Caco-2 (cell line): Measurements from ENCODE around the gene GNAQ. TPM values are rescaled to one million over a fixed set of nuclear protein-coding genes. Genes with fewer than 3 reads are reported as not detected.

ENCODE experiments used
- BruUV-seq: library from RNA; stranded (reverse); fragments of 400-500 nt; replicated peaks from 2 replicates; lab custom pipeline; 2021; lab: Mats Ljungman, UMichigan
- CTCF ChIA-PET: fragments of 300-600 bp; sonication (Branson Sonifier 250); formaldehyde crosslinking; loops from one replicate; lab custom pipeline; 2022; ENCODE audit warnings: antibody characterized with exemption; lab: Charles Lee
- POLR2A ChIA-PET: fragments of 300-600 bp; sonication (Branson Sonifier 250); formaldehyde crosslinking; loops from one replicate; lab custom pipeline; 2022; ENCODE audit warnings: antibody characterized with exemption; lab: Charles Lee
- DNase-seq, 2 experiments: peaks; one replicate each; pipeline versions ENCODE4 v3.0.0 to v3.0.0-alpha.2; 2020 to 2022
- H3K27me3 ChIP-seq: replicated peaks from 2 replicates; pipeline ENCODE4 v1.6.0; 2011; ENCODE audit warnings: low read length; ENCODE audit not compliant: control insufficient read depth, insufficient read depth
- H3K36me3 ChIP-seq: 2 replicates; pipeline ENCODE4 v1.5.1; 2011; ENCODE audit warnings: low read length; ENCODE audit not compliant: control insufficient read depth, insufficient read depth
- H3K4me1 ChIP-seq: fragments of 250-450 bp; sonication (Bioruptor Pico); 2 replicates; pipeline ENCODE4 v1.5.1; 2020; ENCODE audit warnings: mild to moderate bottlenecking
- H3K4me3 ChIP-seq: 2 replicates; pipeline ENCODE4 v1.5.1; 2011; ENCODE audit warnings: low read depth, mild to moderate bottlenecking, control low read depth, low read length
- H3K9me3 ChIP-seq: fragments of 250-450 bp; sonication (Bioruptor Pico); 2 replicates; pipeline ENCODE4 v1.5.1; 2020; ENCODE audit warnings: mild to moderate bottlenecking, moderate library complexity
- H3K27ac Mint-ChIP-seq: one replicate; pipeline ENCODE4 v1.8.0; 2022; ENCODE audit warnings: mixed read lengths; ENCODE audit not compliant: unreplicated experiment
- H3K27me3 Mint-ChIP-seq: one replicate; pipeline ENCODE4 v1.8.0; 2022; ENCODE audit warnings: mixed read lengths; ENCODE audit not compliant: insufficient read depth, unreplicated experiment
- H3K36me3 Mint-ChIP-seq: one replicate; pipeline ENCODE4 v1.8.0; 2022; ENCODE audit warnings: mild to moderate bottlenecking, mixed read lengths; ENCODE audit not compliant: insufficient read depth, unreplicated experiment
- H3K4me1 Mint-ChIP-seq: one replicate; pipeline ENCODE4 v1.8.0; 2022; ENCODE audit warnings: low read depth, mixed read lengths; ENCODE audit not compliant: unreplicated experiment
- H3K4me3 Mint-ChIP-seq: one replicate; pipeline ENCODE4 v1.8.0; 2022; ENCODE audit warnings: mild to moderate bottlenecking, moderate library complexity, mixed read lengths; ENCODE audit not compliant: unreplicated experiment
- H3K9me3 Mint-ChIP-seq: one replicate; pipeline ENCODE4 v1.8.0; 2022; ENCODE audit warnings: mixed read lengths; ENCODE audit not compliant: unreplicated experiment
- intact Hi-C: fragments of 100-400 bp; cut with micrococcal nuclease; formaldehyde crosslinking; loops from one replicate; pipeline ENCODE4 v1.10.0; 2022; ENCODE audit not compliant: unreplicated experiment
- total RNA-seq: library from RNA; stranded (reverse); gene quantifications from 2 replicates; pipeline ENCODE4 v1.2.3, GENCODE V29; 2022
- TF ChIP-seq, protein P1 (sequence below), 2 experiments: fragments of 200-600 bp in 1 of 2; IDR thresholded peaks; 1 replicate in 1 of 2; 2 replicates in 1 of 2; pipeline versions ENCODE4 v1.5.1 to v1.8.0; 2011 to 2022; ENCODE audit warnings: antibody characterized with exemption in 1 of 2, control low read depth in 1 of 2, inconsistent platforms in 1 of 2, low read depth in 1 of 2, low read length in 1 of 2, mild to moderate bottlenecking in 1 of 2, moderate library complexity in 1 of 2; ENCODE audit not compliant: insufficient read depth in 1 of 2, severe bottlenecking in 1 of 2, unreplicated experiment in 1 of 2

The GNAQ gene
- total RNA-seq, 1 experiment from 2014 or later: 10.1 TPM

DNA sequence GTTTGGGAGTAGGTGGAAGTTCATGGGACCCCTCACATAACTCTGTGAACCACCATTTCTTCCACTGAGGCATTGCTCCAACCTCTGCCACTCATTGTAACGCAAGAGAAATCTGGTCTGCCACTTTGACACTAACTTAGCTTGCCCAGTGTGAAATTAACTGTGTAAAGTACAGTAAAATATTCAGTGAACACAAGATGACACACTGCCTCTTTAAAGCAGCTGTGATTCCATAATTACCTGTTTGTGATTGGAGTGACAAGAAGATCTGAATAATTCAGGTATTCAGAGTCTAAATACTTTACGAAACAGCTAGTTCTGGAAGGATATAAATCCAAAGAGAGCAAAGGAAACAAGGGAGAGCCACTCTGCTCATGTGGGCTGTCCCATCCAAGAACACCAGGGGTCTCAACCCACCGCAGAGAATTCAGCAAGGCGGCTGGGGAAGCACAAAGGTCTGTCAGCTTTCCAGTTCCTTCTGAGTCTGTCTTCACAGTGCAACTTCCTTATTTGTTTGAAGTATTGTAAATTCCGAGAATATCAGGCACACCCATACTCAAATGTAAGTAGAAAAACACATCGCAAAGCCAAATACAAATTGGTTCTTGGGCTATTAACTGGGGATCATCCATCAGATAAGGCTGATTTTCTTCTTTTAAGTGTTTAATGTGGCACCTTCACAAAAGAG, 86.9 kb downstream of the GNAQ start:
- 0 out of 2 replicates have a peak, but pooled peaks cover 3% of the 10 kb centered on the region for H3K4me1 ChIP-seq
- H3K36me3 ChIP-seq: no peaks in the 10 kb centered on the region
- intact Hi-C loops: loop anchor here (1.0 to 10.0 kb wide), 2 partner anchors 70 to 91 kb away; no protein-coding TSS in a partner anchor
- H3K9me3 Mint-ChIP-seq: no peaks in the 10 kb centered on the region
- H3K9me3 ChIP-seq: no peaks in the 10 kb centered on the region
- no TSS peak for BruUV-seq
- peak; percentile 23 to 42 for DNase-seq
- TF ChIP-seq, protein P1, sequence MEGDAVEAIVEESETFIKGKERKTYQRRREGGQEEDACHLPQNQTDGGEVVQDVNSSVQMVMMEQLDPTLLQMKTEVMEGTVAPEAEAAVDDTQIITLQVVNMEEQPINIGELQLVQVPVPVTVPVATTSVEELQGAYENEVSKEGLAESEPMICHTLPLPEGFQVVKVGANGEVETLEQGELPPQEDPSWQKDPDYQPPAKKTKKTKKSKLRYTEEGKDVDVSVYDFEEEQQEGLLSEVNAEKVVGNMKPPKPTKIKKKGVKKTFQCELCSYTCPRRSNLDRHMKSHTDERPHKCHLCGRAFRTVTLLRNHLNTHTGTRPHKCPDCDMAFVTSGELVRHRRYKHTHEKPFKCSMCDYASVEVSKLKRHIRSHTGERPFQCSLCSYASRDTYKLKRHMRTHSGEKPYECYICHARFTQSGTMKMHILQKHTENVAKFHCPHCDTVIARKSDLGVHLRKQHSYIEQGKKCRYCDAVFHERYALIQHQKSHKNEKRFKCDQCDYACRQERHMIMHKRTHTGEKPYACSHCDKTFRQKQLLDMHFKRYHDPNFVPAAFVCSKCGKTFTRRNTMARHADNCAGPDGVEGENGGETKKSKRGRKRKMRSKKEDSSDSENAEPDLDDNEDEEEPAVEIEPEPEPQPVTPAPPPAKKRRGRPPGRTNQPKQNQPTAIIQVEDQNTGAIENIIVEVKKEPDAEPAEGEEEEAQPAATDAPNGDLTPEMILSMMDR (IDR thresholded peaks at IDR 0.05; ENCODE audit: insufficient read depth in 1 of 2, low read depth in 1 of 2, low read length in 1 of 2, severe bottlenecking in 1 of 2, unreplicated experiment in 1 of 2): peak in 1 of 2 experiments; percentile 12
- H3K4me3 ChIP-seq: no peak overlapping the region
- peaks cover 1% of the 10 kb centered on the region for H3K4me1 Mint-ChIP-seq
- H3K27me3 Mint-ChIP-seq: no peaks in the 10 kb centered on the region
- ChIA-PET CTCF (no interaction called here), POLR2A (no interaction called here)
- peak overlapping the region; percentile 48 for H3K27ac Mint-ChIP-seq
- no peaks in the 10 kb centered on the region for H3K36me3 Mint-ChIP-seq
- H3K27me3 ChIP-seq: no peaks in the 10 kb centered on the region
- H3K4me3 Mint-ChIP-seq: no peak overlapping the region

DNA sequence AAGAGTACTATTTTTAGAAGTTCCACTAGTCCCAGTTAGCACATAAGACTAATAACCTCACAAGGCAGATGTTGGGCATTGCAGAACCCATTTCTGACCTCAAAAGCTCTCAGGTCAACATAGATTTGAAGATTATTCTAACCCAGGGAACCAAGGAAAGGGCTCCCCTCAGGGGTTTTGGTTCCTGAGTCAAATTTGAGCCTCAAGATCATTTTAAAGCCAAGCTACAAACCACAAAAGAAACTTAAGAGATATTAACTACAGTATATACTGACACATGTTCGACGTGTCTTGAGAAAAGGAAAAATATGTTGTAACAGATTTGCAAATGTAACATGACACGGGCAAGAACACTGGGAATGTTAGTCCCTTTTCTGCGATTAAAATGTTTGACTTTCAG, 88.6 kb downstream of the GNAQ start:
- H3K9me3 ChIP-seq: no peaks in the 10 kb centered on the region
- TF ChIP-seq, protein P1 (IDR thresholded peaks at IDR 0.05; ENCODE audit: insufficient read depth in 1 of 2, low read depth in 1 of 2, low read length in 1 of 2, severe bottlenecking in 1 of 2, unreplicated experiment in 1 of 2): no peak
- no peak for DNase-seq
- no peaks in the 10 kb centered on the region for H3K27me3 ChIP-seq
- H3K4me1 ChIP-seq: 0 out of 2 replicates have a peak, but pooled peaks cover 3% of the 10 kb centered on the region
- Mint-ChIP-seq H3K4me1 (no peaks in the 10 kb centered on the region), H3K4me3 (no peak overlapping the region), H3K27ac (no peak overlapping the region), H3K36me3 (no peaks in the 10 kb centered on the region), H3K9me3 (no peaks in the 10 kb centered on the region), H3K27me3 (no peaks in the 10 kb centered on the region)
- CTCF ChIA-PET: no interaction called here
- H3K4me3 ChIP-seq: no peak overlapping the region
- no peaks in the 10 kb centered on the region for H3K36me3 ChIP-seq
- intact Hi-C loops: loop anchor here (10.0 kb wide), 1 partner anchor 68 kb away; no protein-coding TSS in a partner anchor
- POLR2A ChIA-PET: no interaction called here
- no TSS peak for BruUV-seq

GRCh38 chr9:77939149-77939668, 92.4 kb downstream of the GNAQ start:
- no peaks in the 10 kb centered on the region for H3K9me3 Mint-ChIP-seq
- H3K4me3 ChIP-seq: no peak overlapping the region
- H3K27me3 ChIP-seq: no peaks in the 10 kb centered on the region
- H3K36me3 Mint-ChIP-seq: no peaks in the 10 kb centered on the region
- POLR2A ChIA-PET: no interaction called here
- no peaks in the 10 kb centered on the region for H3K36me3 ChIP-seq
- no TSS peak for BruUV-seq
- H3K27ac Mint-ChIP-seq: no peak overlapping the region
- CTCF ChIA-PET: no interaction called here
- no peak for DNase-seq
- no peaks in the 10 kb centered on the region for H3K4me1 Mint-ChIP-seq
- no peaks in the 10 kb centered on the region for H3K9me3 ChIP-seq
- intact Hi-C loops: no loop called here
- TF ChIP-seq, protein P1 (IDR thresholded peaks at IDR 0.05; ENCODE audit: insufficient read depth in 1 of 2, low read depth in 1 of 2, low read length in 1 of 2, severe bottlenecking in 1 of 2, unreplicated experiment in 1 of 2): no peak
- no peaks in the 10 kb centered on the region for H3K27me3 Mint-ChIP-seq
- H3K4me1 ChIP-seq: no peaks in the 10 kb centered on the region
- no peak overlapping the region for H3K4me3 Mint-ChIP-seq
